Activated CD4-positive, alpha-beta T cell treated with anti-CD3 and anti-CD28 coated beads for 36 hours (primary cell): ENCODE results near the gene TMX1. TPM values are rescaled to one million over a fixed set of nuclear protein-coding genes. Genes with fewer than 3 reads are reported as not detected.

Source experiments
- ATAC-seq: fragments of 200-7000 bp; cut with Tn5 transposase; one replicate; pipeline ENCODE4 v1.10.0; 2021; ENCODE audit warnings: mild to moderate bottlenecking, moderate library complexity
- CTCF ChIA-PET: fragments of 350-600 bp; sonication (Branson Sonifier 250); formaldehyde crosslinking; loops from one replicate; lab custom pipeline; 2021; ENCODE audit warnings: antibody characterized with exemption; lab: Charles Lee
- POLR2A ChIA-PET: fragments of 350-600 bp; sonication (Branson Sonifier 250); formaldehyde crosslinking; loops from one replicate; lab custom pipeline; 2021; ENCODE audit warnings: antibody characterized with exemption, inconsistent platforms; lab: Charles Lee
- DNase-seq: peaks from one replicate; pipeline ENCODE4 v3.0.0-alpha.2; 2020
- H3K27ac Mint-ChIP-seq: one replicate; pipeline ENCODE4 v1.8.0; 2021; ENCODE audit warnings: mixed read lengths
- H3K27me3 Mint-ChIP-seq: one replicate; pipeline ENCODE4 v1.8.0; 2021; ENCODE audit warnings: mixed read lengths
- H3K36me3 Mint-ChIP-seq: one replicate; pipeline ENCODE4 v1.8.0; 2021; ENCODE audit warnings: low read depth, mixed read lengths
- H3K4me1 Mint-ChIP-seq: one replicate; pipeline ENCODE4 v1.8.0; 2021; ENCODE audit warnings: mixed read lengths
- H3K4me3 Mint-ChIP-seq: one replicate; pipeline ENCODE4 v1.8.0; 2021; ENCODE audit warnings: mild to moderate bottlenecking, moderate library complexity, mixed read lengths
- H3K9me3 Mint-ChIP-seq: one replicate; pipeline ENCODE4 v1.8.0; 2021; ENCODE audit warnings: low read depth, mixed read lengths
- intact Hi-C, 2 experiments: fragments of 100-400 bp; cut with DNase I in 1 of 2; cut with micrococcal nuclease in 1 of 2; formaldehyde crosslinking; loops; one replicate each; pipeline versions ENCODE4 v1.14.2 to v1.15.1; 2022 to 2024; cut with DNase I, micrococcal nuclease
- total RNA-seq, 2 experiments: library from RNA; stranded (reverse); gene quantifications; one replicate each; pipeline ENCODE4 v1.2.3, GENCODE V29; 2021

Gene TMX1
- total RNA-seq: 10 to 100 TPM; 38.8 to 55.9 TPM

- H3K4me1 Mint-ChIP-seq: peaks cover 15% of the 10 kb centered on the region
- no peaks in the 10 kb centered on the region for H3K27me3 Mint-ChIP-seq
- H3K9me3 Mint-ChIP-seq: no peaks in the 10 kb centered on the region
- ChIA-PET POLR2A (interaction anchor here (0.6 to 0.8 kb wide), 2 partner anchors 145 to 508 kb away, joined by 3 to 4 read pairs; partner anchors contain the start of gene TRIM9), CTCF (interaction anchor here (0.7 to 1.6 kb wide), 3 partner anchors 30 to 893 kb away, joined by 3 read pairs; no protein-coding TSS in a partner anchor)
- DNase-seq (peak; percentile 94), ATAC-seq (peak; percentile 93)
- no peak within 1 kb of the TSS for H3K4me3 Mint-ChIP-seq
- H3K36me3 Mint-ChIP-seq: peaks cover 10% of the 10 kb centered on the region
- H3K27ac Mint-ChIP-seq: no peak within 1 kb of the TSS
- intact Hi-C loops: loop anchor here (1.0 to 10.0 kb wide), 7 partner anchors 145 to 1312 kb away; partner anchors contain the start of genes FRMD6 (in 2 of the 2), TRIM9 (in 2 of the 2), GPR137C (in 1 of the 2) and NIN (in 1 of the 2)
These were observed at the start of gene TMX1 for GRCh38 chr14:51239813-51240803. TMX1 (plus strand) TSS chr14:51240247; CDS start chr14:51240293, 46 bp downstream.

- DNase-seq (no peak), ATAC-seq (peak; percentile 63)
- ChIA-PET POLR2A (no interaction called here), CTCF (no interaction called here)
- H3K9me3 Mint-ChIP-seq: peaks cover 2% of the 10 kb centered on the region
- intact Hi-C loops: no loop called here
- peaks cover 14% of the 10 kb centered on the region for H3K27me3 Mint-ChIP-seq
- H3K36me3 Mint-ChIP-seq: no peaks in the 10 kb centered on the region
- no peak overlapping the region for H3K4me3 Mint-ChIP-seq
- no peak overlapping the region for H3K27ac Mint-ChIP-seq
- H3K4me1 Mint-ChIP-seq: no peaks in the 10 kb centered on the region
These were observed 38.2 kb upstream of the TMX1 start for GRCh38 chr14:51201890-51202289.

- Mint-ChIP-seq H3K4me3 (no peak overlapping the region), H3K36me3 (no peaks in the 10 kb centered on the region), H3K27ac (no peak overlapping the region), H3K4me1 (no peaks in the 10 kb centered on the region), H3K27me3 (peaks cover 20% of the 10 kb centered on the region), H3K9me3 (peaks cover 2% of the 10 kb centered on the region)
- intact Hi-C loops: no loop called here
- CTCF ChIA-PET: no interaction called here
- DNase-seq: no peak
- POLR2A ChIA-PET: no interaction called here
- no peak for ATAC-seq
These were observed 37.0 kb upstream of the TMX1 start for GRCh38 chr14:51202914-51203665.

- H3K4me3 Mint-ChIP-seq: no peak overlapping the region
- intact Hi-C loops: no loop called here
- peaks cover 23% of the 10 kb centered on the region for H3K27me3 Mint-ChIP-seq
- peaks cover 2% of the 10 kb centered on the region for H3K9me3 Mint-ChIP-seq
- ChIA-PET CTCF (no interaction called here), POLR2A (no interaction called here)
- H3K4me1 Mint-ChIP-seq: no peaks in the 10 kb centered on the region
- DNase-seq (no peak), ATAC-seq (no peak)
- H3K27ac Mint-ChIP-seq: no peak overlapping the region
- H3K36me3 Mint-ChIP-seq: no peaks in the 10 kb centered on the region
These were observed 36.2 kb upstream of the TMX1 start for GRCh38 chr14:51203881-51204280.

GRCh38 chr14:51205486-51205885 is 34.6 kb upstream of the TMX1 start:
- DNase-seq (no peak), ATAC-seq (no peak)
- Mint-ChIP-seq H3K4me3 (no peak overlapping the region), H3K27me3 (peaks cover 26% of the 10 kb centered on the region), H3K9me3 (peaks cover 2% of the 10 kb centered on the region), H3K36me3 (no peaks in the 10 kb centered on the region), H3K27ac (no peak overlapping the region), H3K4me1 (no peaks in the 10 kb centered on the region)
- CTCF ChIA-PET: no interaction called here
- intact Hi-C loops: no loop called here
- POLR2A ChIA-PET: no interaction called here

- peaks cover 24% of the 10 kb centered on the region for H3K27me3 Mint-ChIP-seq
- no peak overlapping the region for H3K4me3 Mint-ChIP-seq
- no peaks in the 10 kb centered on the region for H3K36me3 Mint-ChIP-seq
- intact Hi-C loops: no loop called here
- no peaks in the 10 kb centered on the region for H3K4me1 Mint-ChIP-seq
- DNase-seq (no peak), ATAC-seq (no peak)
- ChIA-PET POLR2A (interaction anchor here (0.6 kb wide), 1 partner anchor 1406 kb away, joined by 5 read pairs; no protein-coding TSS in a partner anchor), CTCF (no interaction called here)
- H3K9me3 Mint-ChIP-seq: no peaks in the 10 kb centered on the region
- no peak overlapping the region for H3K27ac Mint-ChIP-seq
These were observed 33.6 kb upstream of the TMX1 start for GRCh38 chr14:51206462-51206861.

GRCh38 chr14:51207621-51208020 is 32.4 kb upstream of the TMX1 start:
- Mint-ChIP-seq H3K36me3 (no peaks in the 10 kb centered on the region), H3K4me3 (no peak overlapping the region), H3K9me3 (no peaks in the 10 kb centered on the region), H3K27me3 (peaks cover 23% of the 10 kb centered on the region), H3K4me1 (no peaks in the 10 kb centered on the region), H3K27ac (no peak overlapping the region)
- ChIA-PET POLR2A (no interaction called here), CTCF (interaction anchor here (0.7 kb wide), 1 partner anchor 75 kb away, joined by 3 read pairs; no protein-coding TSS in a partner anchor)
- intact Hi-C loops: no loop called here
- DNase-seq (no peak), ATAC-seq (no peak)

- no peaks in the 10 kb centered on the region for H3K9me3 Mint-ChIP-seq
- H3K27ac Mint-ChIP-seq: no peak overlapping the region
- ChIA-PET POLR2A (no interaction called here), CTCF (no interaction called here)
- H3K36me3 Mint-ChIP-seq: no peaks in the 10 kb centered on the region
- H3K4me1 Mint-ChIP-seq: no peaks in the 10 kb centered on the region
- ATAC-seq: no peak
- H3K4me3 Mint-ChIP-seq: no peak overlapping the region
- H3K27me3 Mint-ChIP-seq: peaks cover 20% of the 10 kb centered on the region
- DNase-seq: no peak
- intact Hi-C loops: no loop called here
These were observed 31.1 kb upstream of the TMX1 start for GRCh38 chr14:51208982-51209381.

- DNase-seq (no peak), ATAC-seq (no peak)
- no peaks in the 10 kb centered on the region for H3K9me3 Mint-ChIP-seq
- ChIA-PET POLR2A (no interaction called here), CTCF (no interaction called here)
- H3K36me3 Mint-ChIP-seq: no peaks in the 10 kb centered on the region
- H3K27me3 Mint-ChIP-seq: peaks cover 20% of the 10 kb centered on the region
- intact Hi-C loops: no loop called here
- no peak overlapping the region for H3K4me3 Mint-ChIP-seq
- H3K27ac Mint-ChIP-seq: no peak overlapping the region
- H3K4me1 Mint-ChIP-seq: no peaks in the 10 kb centered on the region
These were observed 30.6 kb upstream of the TMX1 start for GRCh38 chr14:51209457-51209856.

GRCh38 chr14:51210594-51210993 is 29.5 kb upstream of the TMX1 start:
- POLR2A ChIA-PET: no interaction called here
- no peaks in the 10 kb centered on the region for H3K9me3 Mint-ChIP-seq
- no peak overlapping the region for H3K27ac Mint-ChIP-seq
- DNase-seq (no peak), ATAC-seq (no peak)
- peaks cover 17% of the 10 kb centered on the region for H3K27me3 Mint-ChIP-seq
- CTCF ChIA-PET: interaction anchor here (1.0 kb wide), 1 partner anchor 9 kb away, joined by 3 read pairs; no protein-coding TSS in a partner anchor
- intact Hi-C loops: no loop called here
- H3K4me3 Mint-ChIP-seq: no peak overlapping the region
- H3K36me3 Mint-ChIP-seq: no peaks in the 10 kb centered on the region
- no peaks in the 10 kb centered on the region for H3K4me1 Mint-ChIP-seq

GRCh38 chr14:51211149-51211548 is 28.9 kb upstream of the TMX1 start:
- no peak overlapping the region for H3K27ac Mint-ChIP-seq
- ChIA-PET POLR2A (no interaction called here), CTCF (interaction anchor here (1.0 kb wide), 1 partner anchor 8 kb away, joined by 3 read pairs; no protein-coding TSS in a partner anchor)
- intact Hi-C loops: no loop called here
- no peak for ATAC-seq
- H3K4me1 Mint-ChIP-seq: no peaks in the 10 kb centered on the region
- peaks cover 17% of the 10 kb centered on the region for H3K27me3 Mint-ChIP-seq
- no peaks in the 10 kb centered on the region for H3K36me3 Mint-ChIP-seq
- H3K9me3 Mint-ChIP-seq: no peaks in the 10 kb centered on the region
- no peak overlapping the region for H3K4me3 Mint-ChIP-seq
- no peak for DNase-seq
